Activated CD8-positive, alpha-beta T cell treated with anti-CD3 and anti-CD28 coated beads, Interleukin-2, amount 10 ng/mL, durations not matched to agents 7 days and 5 days (primary cell): ENCODE data around the gene TSHZ1. TPM values are rescaled to one million over a fixed set of nuclear protein-coding genes. Genes with fewer than 3 reads are reported as not detected.

ENCODE experiments used
- ATAC-seq: fragments of 150-1000 bp; cut with Tn5 transposase; one replicate; pipeline ENCODE4 v1.10.0; 2021; ENCODE audit warnings: moderate library complexity
- CTCF ChIA-PET: fragments of 350-600 bp; sonication (Branson Sonifier 250); formaldehyde crosslinking; loops from one replicate; lab custom pipeline; 2021; ENCODE audit warnings: antibody characterized with exemption; lab: Charles Lee
- POLR2A ChIA-PET: fragments of 350-600 bp; sonication (Branson Sonifier 250); formaldehyde crosslinking; loops from one replicate; lab custom pipeline; 2021; ENCODE audit warnings: antibody characterized with exemption; lab: Charles Lee
- DNase-seq: peaks from one replicate; pipeline ENCODE4 v3.0.0-alpha.2; 2020
- H3K27ac Mint-ChIP-seq: one replicate; pipeline ENCODE4 v1.8.0; 2021; ENCODE audit warnings: mild to moderate bottlenecking, mixed read lengths
- H3K27me3 Mint-ChIP-seq: one replicate; pipeline ENCODE4 v1.8.0; 2021; ENCODE audit warnings: low read depth, mixed read lengths
- H3K36me3 Mint-ChIP-seq: one replicate; pipeline ENCODE4 v1.8.0; 2021; ENCODE audit warnings: low read depth, mixed read lengths
- H3K4me1 Mint-ChIP-seq: one replicate; pipeline ENCODE4 v1.8.0; 2021; ENCODE audit warnings: low read depth, mixed read lengths
- H3K4me3 Mint-ChIP-seq: one replicate; pipeline ENCODE4 v1.8.0; 2021; ENCODE audit warnings: mild to moderate bottlenecking, mixed read lengths
- H3K9me3 Mint-ChIP-seq: one replicate; pipeline ENCODE4 v1.8.0; 2022; ENCODE audit warnings: mixed read lengths; ENCODE audit not compliant: insufficient read depth
- total RNA-seq, 2 experiments: library from RNA; stranded (reverse); gene quantifications; one replicate each; pipeline ENCODE4 v1.2.3, GENCODE V29; 2021

The TSHZ1 gene
- total RNA-seq, 2 experiments from 2014 or later, result 16.7 to 16.8 TPM

DNA sequence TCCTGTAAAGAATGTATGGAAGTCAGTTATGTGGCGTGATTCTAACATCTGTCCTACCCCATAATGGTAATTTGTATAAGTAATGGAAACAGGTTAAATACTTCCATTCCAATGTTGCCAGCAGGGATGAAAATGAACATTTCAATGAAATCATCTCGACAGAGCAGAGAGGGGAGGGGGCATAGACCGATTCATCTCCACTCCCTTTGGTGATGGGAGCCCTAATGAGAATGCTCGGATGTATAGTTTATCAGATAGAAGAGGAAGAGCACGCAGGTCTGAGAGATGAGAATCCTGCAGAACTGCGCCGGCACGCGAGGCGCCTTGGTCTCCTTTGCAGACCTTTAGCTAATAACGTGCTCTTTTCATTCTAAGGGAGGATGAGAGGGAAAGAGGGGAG is 61.4 kb downstream of the TSHZ1 start:
- ChIA-PET CTCF (no interaction called here), POLR2A (interaction anchor here (0.6 kb wide), 1 partner anchor 36 kb away, joined by 3 read pairs; no protein-coding TSS in a partner anchor)
- no peak for ATAC-seq
- H3K9me3 Mint-ChIP-seq, result no peaks in the 10 kb centered on the region
- H3K4me3 Mint-ChIP-seq, result no peak overlapping the region
- no peaks in the 10 kb centered on the region for H3K36me3 Mint-ChIP-seq
- no peak overlapping the region for H3K27ac Mint-ChIP-seq
- no peaks in the 10 kb centered on the region for H3K27me3 Mint-ChIP-seq
- no peaks in the 10 kb centered on the region for H3K4me1 Mint-ChIP-seq
- peak; percentile 12 for DNase-seq

DNA sequence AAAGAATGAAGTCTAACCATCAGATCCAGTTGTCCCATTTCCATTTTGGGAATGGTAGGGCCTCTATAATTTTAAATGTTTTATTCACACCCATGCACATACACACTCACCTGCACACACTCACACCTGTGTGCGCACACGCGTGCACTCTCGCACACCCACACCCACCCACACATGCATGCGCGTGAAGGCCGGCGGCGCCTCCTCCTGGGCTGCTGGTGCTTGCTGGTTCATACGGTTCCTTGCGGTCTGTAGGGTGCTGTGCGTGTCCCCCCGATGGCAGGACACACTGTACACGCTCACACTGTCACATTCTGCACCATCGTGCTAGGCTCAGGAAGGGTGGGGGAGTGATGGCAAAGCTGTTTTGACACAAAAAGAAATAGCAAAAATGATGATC is 63.2 kb downstream of the TSHZ1 start:
- peak; percentile 18 for DNase-seq
- POLR2A ChIA-PET, result no interaction called here
- CTCF ChIA-PET, result no interaction called here
- Mint-ChIP-seq H3K27me3 (no peaks in the 10 kb centered on the region), H3K36me3 (no peaks in the 10 kb centered on the region), H3K4me3 (no peak overlapping the region), H3K9me3 (no peaks in the 10 kb centered on the region), H3K4me1 (no peaks in the 10 kb centered on the region), H3K27ac (no peak overlapping the region)
- ATAC-seq, result no peak

- no peaks in the 10 kb centered on the region for H3K27me3 Mint-ChIP-seq
- ATAC-seq, result no peak
- H3K27ac Mint-ChIP-seq, result no peak overlapping the region
These were observed 64.6 kb downstream of the TSHZ1 start for GRCh38 chr18:75275226-75275625.

DNA sequence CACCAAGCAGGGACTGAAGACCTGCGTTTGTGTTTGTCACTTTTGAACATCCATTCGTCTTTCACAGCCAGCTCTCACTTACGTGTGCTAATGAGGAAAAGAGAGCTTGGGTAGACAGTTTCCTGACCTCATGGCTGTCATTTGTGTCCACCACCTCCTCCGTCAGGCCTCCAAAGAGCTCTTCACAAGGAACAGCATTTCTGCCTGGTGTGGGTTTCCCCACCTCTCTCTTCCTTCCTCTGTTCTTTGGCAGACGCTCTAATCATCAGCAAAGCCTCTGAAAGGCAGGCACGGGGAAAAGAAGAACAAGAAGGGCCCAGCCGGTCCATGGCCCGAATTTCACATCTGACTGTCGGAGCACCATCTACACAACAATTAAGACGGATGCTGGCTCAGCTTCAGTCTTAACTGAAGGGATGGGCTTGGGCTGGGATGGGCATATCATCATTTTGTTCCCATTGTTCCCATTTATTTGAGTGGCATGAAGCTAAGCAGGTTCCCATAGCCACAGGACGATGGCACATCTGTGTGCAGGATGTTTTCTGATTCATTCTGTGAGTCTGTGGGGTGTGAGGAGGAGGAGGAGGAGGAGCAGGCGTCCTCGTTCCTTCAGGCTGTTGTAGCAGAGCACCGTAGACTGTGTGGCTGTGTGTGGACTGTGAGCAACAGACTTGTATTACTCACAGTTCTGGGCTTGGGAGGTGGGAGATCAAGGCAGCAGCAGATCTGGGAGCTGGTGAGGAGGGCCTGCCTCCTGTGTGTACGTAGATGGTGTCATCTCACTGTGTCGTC is 66.4 kb downstream of the TSHZ1 start:
- Mint-ChIP-seq H3K36me3 (no peaks in the 10 kb centered on the region), H3K27ac (no peak overlapping the region), H3K9me3 (no peaks in the 10 kb centered on the region), H3K27me3 (no peaks in the 10 kb centered on the region), H3K4me1 (no peaks in the 10 kb centered on the region), H3K4me3 (no peak overlapping the region)
- POLR2A ChIA-PET, result no interaction called here
- ATAC-seq (no peak), DNase-seq (peak; percentile 17)
- CTCF ChIA-PET, result no interaction called here

More at GRCh38 chr18:75275226-75275625, 64.6 kb downstream of the TSHZ1 start:
- Mint-ChIP-seq H3K4me3 (no peak overlapping the region), H3K9me3 (no peaks in the 10 kb centered on the region), H3K36me3 (no peaks in the 10 kb centered on the region), H3K4me1 (no peaks in the 10 kb centered on the region)
- POLR2A ChIA-PET, result no interaction called here
- DNase-seq, result peak; percentile 4
- CTCF ChIA-PET, result no interaction called here

DNA sequence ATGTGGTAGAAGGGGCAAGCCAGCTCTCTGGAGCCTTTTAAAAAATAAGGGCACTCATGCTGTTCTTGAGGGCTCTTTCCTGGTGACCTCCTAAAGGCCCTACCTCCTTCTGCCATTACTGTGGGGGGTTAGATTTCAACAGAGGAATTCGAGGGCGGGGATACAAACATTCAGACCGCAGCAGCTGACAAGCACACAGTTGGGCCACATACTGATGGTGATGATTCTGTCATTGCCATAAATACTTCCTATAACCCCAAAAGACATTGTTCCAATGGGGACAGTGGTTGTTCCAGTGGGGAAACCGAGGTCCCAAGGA is 67.0 kb downstream of the TSHZ1 start:
- Mint-ChIP-seq H3K36me3 (no peaks in the 10 kb centered on the region), H3K27ac (no peak overlapping the region), H3K4me3 (no peak overlapping the region), H3K4me1 (no peaks in the 10 kb centered on the region), H3K27me3 (no peaks in the 10 kb centered on the region), H3K9me3 (no peaks in the 10 kb centered on the region)
- POLR2A ChIA-PET, result no interaction called here
- CTCF ChIA-PET, result no interaction called here
- ATAC-seq (no peak), DNase-seq (no peak)

DNA sequence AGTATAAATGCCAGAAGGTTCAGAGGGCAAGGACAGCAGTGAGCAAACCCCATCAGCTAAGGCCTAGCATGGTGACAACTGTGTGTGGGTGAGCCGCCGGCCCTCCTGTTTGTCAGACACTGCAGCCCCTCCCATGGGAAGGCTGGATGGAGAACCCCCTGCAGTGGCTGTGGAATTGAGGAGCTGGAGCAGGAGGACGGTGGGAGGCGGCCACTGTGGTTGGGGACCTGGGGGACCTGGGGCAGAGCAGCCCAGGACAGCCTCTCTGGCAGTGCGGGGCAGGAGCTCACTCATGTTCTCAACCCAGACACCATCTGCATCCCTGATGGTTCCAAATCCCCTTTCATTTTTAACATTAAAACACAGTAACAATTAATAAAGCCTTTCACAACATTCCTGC is 68.8 kb downstream of the TSHZ1 start:
- Mint-ChIP-seq H3K9me3 (no peaks in the 10 kb centered on the region), H3K36me3 (no peaks in the 10 kb centered on the region), H3K4me3 (no peak overlapping the region), H3K27me3 (no peaks in the 10 kb centered on the region), H3K27ac (no peak overlapping the region), H3K4me1 (no peaks in the 10 kb centered on the region)
- ChIA-PET CTCF (no interaction called here), POLR2A (interaction anchor here (0.6 kb wide), 1 partner anchor 21 kb away, joined by 3 read pairs; no protein-coding TSS in a partner anchor)
- ATAC-seq, result no peak
- DNase-seq, result no peak

- ATAC-seq (no peak), DNase-seq (no peak)
- POLR2A ChIA-PET, result no interaction called here
- Mint-ChIP-seq H3K9me3 (no peaks in the 10 kb centered on the region), H3K4me1 (no peaks in the 10 kb centered on the region), H3K36me3 (peaks cover 7% of the 10 kb centered on the region), H3K4me3 (no peak overlapping the region), H3K27me3 (no peaks in the 10 kb centered on the region), H3K27ac (no peak overlapping the region)
- CTCF ChIA-PET, result no interaction called here
These were observed 70.1 kb downstream of the TSHZ1 start for GRCh38 chr18:75280427-75281280.

DNA sequence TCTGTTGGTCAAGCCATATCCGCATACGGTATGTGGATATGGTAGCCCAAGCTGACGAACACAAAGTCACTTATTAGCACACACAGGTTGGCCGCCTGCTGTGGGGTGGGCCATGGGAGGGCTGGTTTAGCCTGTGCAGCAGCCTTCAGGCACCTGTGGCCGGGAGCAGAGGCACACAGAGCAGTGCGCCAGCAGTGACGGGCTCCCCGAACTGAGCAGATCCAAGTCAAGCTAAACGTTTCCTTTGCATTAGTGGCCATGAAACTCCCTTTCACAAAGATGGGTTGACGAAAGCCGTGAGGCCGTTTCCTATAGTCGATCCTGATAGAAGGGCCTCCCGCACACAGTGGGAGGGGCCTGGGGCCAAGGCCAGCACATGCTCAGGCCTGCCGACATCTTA is 72.1 kb downstream of the TSHZ1 start:
- POLR2A ChIA-PET, result no interaction called here
- CTCF ChIA-PET, result no interaction called here
- Mint-ChIP-seq H3K4me1 (no peaks in the 10 kb centered on the region), H3K4me3 (no peak overlapping the region), H3K27ac (no peak overlapping the region), H3K36me3 (peaks cover 15% of the 10 kb centered on the region), H3K27me3 (no peaks in the 10 kb centered on the region), H3K9me3 (no peaks in the 10 kb centered on the region)
- no peak for ATAC-seq
- DNase-seq, result no peak

DNA sequence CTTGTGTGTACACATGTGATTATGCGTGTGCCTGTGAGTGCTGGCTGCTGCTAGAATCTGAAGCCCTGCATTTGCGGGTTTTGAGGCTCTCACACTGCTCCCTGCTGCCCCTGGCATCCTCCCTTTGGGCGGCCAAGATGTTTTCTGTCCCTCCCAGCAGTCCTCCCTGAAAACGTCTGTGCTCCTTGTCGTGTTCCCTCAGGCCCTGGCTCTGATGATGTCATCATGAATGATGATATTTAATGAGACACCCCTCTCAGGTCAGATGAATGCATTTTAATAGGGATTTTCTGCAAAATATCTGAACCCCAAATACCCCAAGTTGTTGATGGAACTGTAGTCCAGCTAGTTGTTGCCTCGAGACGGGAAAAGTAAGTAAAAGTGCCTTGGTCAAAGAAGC is 73.1 kb downstream of the TSHZ1 start:
- ChIA-PET POLR2A (no interaction called here), CTCF (no interaction called here)
- no peaks in the 10 kb centered on the region for H3K27me3 Mint-ChIP-seq
- no peaks in the 10 kb centered on the region for H3K4me1 Mint-ChIP-seq
- H3K36me3 Mint-ChIP-seq, result peaks cover 17% of the 10 kb centered on the region
- H3K27ac Mint-ChIP-seq, result no peak overlapping the region
- no peaks in the 10 kb centered on the region for H3K9me3 Mint-ChIP-seq
- DNase-seq (no peak), ATAC-seq (no peak)
- no peak overlapping the region for H3K4me3 Mint-ChIP-seq

DNA sequence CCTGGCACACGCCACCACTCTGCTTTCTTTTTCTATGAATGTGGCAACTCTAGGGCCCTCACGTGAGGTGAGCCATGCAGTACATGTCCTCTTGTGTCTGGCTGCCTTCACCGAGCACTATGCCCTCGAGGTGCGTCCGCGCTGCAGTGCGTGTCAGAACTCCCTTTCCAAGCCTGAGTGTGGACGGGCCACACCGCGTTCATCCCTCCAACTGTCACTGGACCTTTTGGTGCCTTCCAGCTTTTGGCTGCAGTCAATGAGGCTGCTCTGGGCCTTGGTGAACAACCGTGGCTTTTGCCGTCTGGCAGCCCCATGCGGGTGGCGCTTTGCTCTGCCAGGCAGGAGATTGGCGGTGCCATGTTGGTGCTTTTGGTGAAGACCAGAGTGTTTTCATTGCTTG is 74.0 kb downstream of the TSHZ1 start:
- H3K27ac Mint-ChIP-seq, result no peak overlapping the region
- H3K36me3 Mint-ChIP-seq, result peaks cover 17% of the 10 kb centered on the region

DNA sequence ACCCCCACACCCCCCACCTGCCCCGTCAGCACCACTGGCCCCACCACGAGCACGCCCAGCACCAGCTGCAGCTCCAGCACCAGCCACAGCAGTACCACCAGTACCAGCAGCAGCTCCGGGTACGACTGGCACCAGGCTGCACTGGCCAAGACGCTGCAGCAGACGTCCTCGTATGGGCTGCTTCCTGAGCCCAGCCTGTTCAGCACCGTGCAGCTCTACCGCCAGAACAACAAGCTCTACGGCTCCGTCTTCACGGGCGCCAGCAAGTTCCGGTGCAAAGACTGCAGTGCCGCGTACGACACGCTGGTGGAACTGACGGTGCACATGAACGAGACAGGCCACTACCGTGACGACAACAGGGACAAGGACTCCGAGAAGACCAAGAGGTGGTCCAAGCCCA is 75.3 kb downstream of the TSHZ1 start:
- Mint-ChIP-seq H3K27me3 (no peaks in the 10 kb centered on the region), H3K36me3 (peaks cover 17% of the 10 kb centered on the region), H3K27ac (no peak overlapping the region), H3K4me3 (no peak overlapping the region), H3K9me3 (no peaks in the 10 kb centered on the region), H3K4me1 (no peaks in the 10 kb centered on the region)
- ATAC-seq (no peak), DNase-seq (no peak)
- ChIA-PET CTCF (no interaction called here), POLR2A (no interaction called here)

More for the DNA sequence above, 74.0 kb downstream of the TSHZ1 start:
- no peak for DNase-seq
- no peak overlapping the region for H3K4me3 Mint-ChIP-seq
- no peak for ATAC-seq
- H3K27me3 Mint-ChIP-seq, result no peaks in the 10 kb centered on the region
- no peaks in the 10 kb centered on the region for H3K4me1 Mint-ChIP-seq
- ChIA-PET CTCF (no interaction called here), POLR2A (no interaction called here)
- H3K9me3 Mint-ChIP-seq, result no peaks in the 10 kb centered on the region

DNA sequence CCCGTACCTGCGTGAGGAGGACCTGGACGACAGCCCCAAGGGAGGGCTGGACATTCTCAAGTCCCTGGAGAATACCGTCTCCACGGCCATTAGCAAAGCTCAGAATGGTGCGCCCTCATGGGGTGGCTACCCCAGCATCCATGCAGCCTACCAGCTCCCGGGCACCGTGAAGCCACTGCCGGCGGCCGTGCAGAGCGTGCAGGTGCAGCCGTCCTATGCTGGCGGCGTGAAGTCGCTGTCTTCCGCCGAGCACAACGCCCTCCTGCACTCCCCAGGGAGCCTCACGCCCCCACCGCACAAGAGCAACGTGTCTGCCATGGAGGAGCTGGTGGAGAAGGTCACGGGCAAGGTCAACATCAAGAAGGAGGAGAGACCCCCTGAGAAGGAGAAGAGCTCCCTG is 76.4 kb downstream of the TSHZ1 start:
- Mint-ChIP-seq H3K4me3 (no peak overlapping the region), H3K4me1 (no peaks in the 10 kb centered on the region), H3K9me3 (no peaks in the 10 kb centered on the region), H3K27me3 (no peaks in the 10 kb centered on the region), H3K27ac (no peak overlapping the region), H3K36me3 (peaks cover 17% of the 10 kb centered on the region)
- ChIA-PET CTCF (no interaction called here), POLR2A (interaction anchor here (0.6 kb wide), 1 partner anchor 40 kb away, joined by 3 read pairs; no protein-coding TSS in a partner anchor)
- DNase-seq, result no peak
- ATAC-seq, result no peak
